ENCODE data around the gene LYRM9. TPM values are rescaled to one million over a fixed set of nuclear protein-coding genes. Genes with fewer than 3 reads are reported as not detected.
"Not testable (repeated sequence)": the region's sequence is repeated elsewhere in the genome, so short reads cannot be mapped to it uniquely, and the experiment has no call there.

Gene LYRM9
- total RNA-seq, 4 donors from 2014 or later: 12.3 to 35.4 (median 15.2) TPM

DNA sequence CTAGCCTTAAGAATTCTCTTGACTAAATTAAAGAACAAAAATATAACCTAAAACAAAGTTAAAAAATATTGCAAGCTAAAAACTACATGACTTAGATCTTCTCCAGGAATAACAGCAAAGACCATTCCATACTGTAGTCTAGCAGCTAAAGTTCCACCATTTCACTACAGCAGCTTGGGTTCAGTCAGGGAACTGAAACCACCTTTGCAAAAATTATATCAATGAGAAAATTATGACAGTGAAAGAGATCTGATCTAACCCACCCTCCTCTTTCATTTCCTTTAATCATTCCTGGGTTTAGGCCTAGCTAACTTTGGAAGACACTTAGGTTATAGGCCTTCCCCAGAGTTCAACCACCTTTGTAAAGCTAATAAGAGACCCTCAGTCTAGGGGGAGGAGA is 56.5 kb downstream of the LYRM9 start:
- no peaks in the 10 kb centered on the region for H3K36me3 ChIP-seq
- H3K4me3 ChIP-seq: no peak overlapping the region
- no peaks in the 10 kb centered on the region for H3K4me1 ChIP-seq
- DNase-seq (ENCODE audit: low spot score in 2 of 2): no peak
- no peaks in the 10 kb centered on the region for H3K9me3 ChIP-seq
- H3K27ac ChIP-seq: no peak overlapping the region
- H3K27me3 ChIP-seq: no peaks in the 10 kb centered on the region
- TF ChIP-seq EP300 (IDR thresholded peaks at IDR 0.05) (no peak), POLR2AphosphoS5 (IDR thresholded peaks at IDR 0.05) (no peak), POLR2A (IDR thresholded peaks at IDR 0.05) (no peak)
- TF ChIP-seq, protein P1, sequence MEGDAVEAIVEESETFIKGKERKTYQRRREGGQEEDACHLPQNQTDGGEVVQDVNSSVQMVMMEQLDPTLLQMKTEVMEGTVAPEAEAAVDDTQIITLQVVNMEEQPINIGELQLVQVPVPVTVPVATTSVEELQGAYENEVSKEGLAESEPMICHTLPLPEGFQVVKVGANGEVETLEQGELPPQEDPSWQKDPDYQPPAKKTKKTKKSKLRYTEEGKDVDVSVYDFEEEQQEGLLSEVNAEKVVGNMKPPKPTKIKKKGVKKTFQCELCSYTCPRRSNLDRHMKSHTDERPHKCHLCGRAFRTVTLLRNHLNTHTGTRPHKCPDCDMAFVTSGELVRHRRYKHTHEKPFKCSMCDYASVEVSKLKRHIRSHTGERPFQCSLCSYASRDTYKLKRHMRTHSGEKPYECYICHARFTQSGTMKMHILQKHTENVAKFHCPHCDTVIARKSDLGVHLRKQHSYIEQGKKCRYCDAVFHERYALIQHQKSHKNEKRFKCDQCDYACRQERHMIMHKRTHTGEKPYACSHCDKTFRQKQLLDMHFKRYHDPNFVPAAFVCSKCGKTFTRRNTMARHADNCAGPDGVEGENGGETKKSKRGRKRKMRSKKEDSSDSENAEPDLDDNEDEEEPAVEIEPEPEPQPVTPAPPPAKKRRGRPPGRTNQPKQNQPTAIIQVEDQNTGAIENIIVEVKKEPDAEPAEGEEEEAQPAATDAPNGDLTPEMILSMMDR (IDR thresholded peaks at IDR 0.05): no peak

DNA sequence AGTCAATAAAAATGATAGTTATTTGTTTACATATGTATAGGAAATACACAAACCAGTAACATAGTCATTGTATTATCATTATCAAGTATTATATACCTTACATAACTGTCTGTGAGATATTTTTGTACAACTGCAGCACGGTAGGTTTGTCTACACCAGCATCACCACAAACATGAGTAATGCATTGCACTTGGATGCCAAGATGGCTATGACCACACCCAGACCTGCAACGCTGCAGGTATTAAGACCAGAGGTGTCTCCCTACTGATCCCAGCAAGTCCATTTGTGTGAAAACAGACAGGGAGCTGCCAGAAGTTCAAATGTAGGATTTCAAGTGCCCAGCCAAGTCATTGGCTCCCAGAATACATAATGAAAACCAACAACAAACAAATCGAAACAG is 58.6 kb downstream of the LYRM9 start:
- no peaks in the 10 kb centered on the region for H3K27me3 ChIP-seq

DNA sequence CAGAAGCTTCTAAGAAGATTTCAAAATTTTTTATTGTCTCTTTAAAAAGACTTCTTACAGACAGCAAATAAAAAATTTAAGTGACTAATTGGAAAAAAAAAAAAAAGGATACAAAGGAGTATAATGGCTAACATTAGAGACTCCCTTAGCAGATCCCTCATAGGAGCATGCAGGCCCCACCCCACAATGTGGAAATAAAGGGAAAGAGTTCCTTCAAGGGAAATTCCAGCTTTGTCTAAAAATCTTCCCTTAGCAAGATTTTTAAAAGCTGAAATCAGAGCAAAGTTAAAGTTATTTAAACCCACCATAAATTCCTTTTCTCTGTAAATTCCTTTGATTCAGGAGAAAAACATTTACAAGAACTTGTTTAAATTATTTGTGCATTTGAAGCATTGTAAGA is 60.3 kb downstream of the LYRM9 start:
- Histone ChIP-seq H3K27ac (no peak overlapping the region), H3K27me3 (no peaks in the 10 kb centered on the region), H3K4me3 (no peak overlapping the region), H3K36me3 (no peaks in the 10 kb centered on the region), H3K4me1 (no peaks in the 10 kb centered on the region), H3K9me3 (no peaks in the 10 kb centered on the region)
- DNase-seq (ENCODE audit: low spot score in 2 of 2): no peak
- TF ChIP-seq POLR2A (IDR thresholded peaks at IDR 0.05) (no peak), POLR2AphosphoS5 (IDR thresholded peaks at IDR 0.05) (no peak), EP300 (IDR thresholded peaks at IDR 0.05) (no peak)
- TF ChIP-seq, protein P1 (IDR thresholded peaks at IDR 0.05): no peak

More for the DNA sequence above, 58.6 kb downstream of the LYRM9 start:
- DNase-seq (ENCODE audit: low spot score in 2 of 2): no peak
- no peak overlapping the region for H3K4me3 ChIP-seq
- no peaks in the 10 kb centered on the region for H3K9me3 ChIP-seq
- no peak for TF ChIP-seq POLR2A (IDR thresholded peaks at IDR 0.05)
- no peaks in the 10 kb centered on the region for H3K36me3 ChIP-seq
- no peak overlapping the region for H3K27ac ChIP-seq
- H3K4me1 ChIP-seq: no peaks in the 10 kb centered on the region
- 57% methylated on average over 3 of the region's 3 CpGs for WGBS

DNA sequence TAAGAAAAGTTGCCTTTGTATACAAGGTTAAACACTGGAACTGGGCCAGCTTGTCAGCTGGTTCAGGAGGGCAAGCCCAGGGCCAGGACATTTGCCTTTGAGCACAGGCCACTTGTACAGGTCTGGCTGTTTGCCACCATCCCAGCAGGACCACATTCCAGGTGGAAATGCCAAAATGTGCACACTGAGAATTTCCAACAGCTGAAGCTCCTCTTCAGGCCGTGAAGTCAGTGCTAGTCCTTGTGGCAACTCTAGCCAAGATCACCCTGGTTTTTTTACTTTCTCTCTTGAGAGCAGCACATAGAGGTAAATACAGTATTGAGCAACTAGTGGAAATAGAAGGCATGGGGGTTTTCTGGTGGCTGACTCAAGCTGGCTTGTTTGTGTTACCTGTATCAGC is 63.3 kb downstream of the LYRM9 start:
- WGBS: 17% methylated on average over 1 of the region's 1 CpG
- H3K4me1 ChIP-seq; H3K27ac ChIP-seq; H3K27me3 ChIP-seq; H3K9me3 ChIP-seq; DNase-seq (ENCODE audit: low spot score in 2 of 2); H3K4me3 ChIP-seq; H3K36me3 ChIP-seq: not testable (repeated sequence)

DNA sequence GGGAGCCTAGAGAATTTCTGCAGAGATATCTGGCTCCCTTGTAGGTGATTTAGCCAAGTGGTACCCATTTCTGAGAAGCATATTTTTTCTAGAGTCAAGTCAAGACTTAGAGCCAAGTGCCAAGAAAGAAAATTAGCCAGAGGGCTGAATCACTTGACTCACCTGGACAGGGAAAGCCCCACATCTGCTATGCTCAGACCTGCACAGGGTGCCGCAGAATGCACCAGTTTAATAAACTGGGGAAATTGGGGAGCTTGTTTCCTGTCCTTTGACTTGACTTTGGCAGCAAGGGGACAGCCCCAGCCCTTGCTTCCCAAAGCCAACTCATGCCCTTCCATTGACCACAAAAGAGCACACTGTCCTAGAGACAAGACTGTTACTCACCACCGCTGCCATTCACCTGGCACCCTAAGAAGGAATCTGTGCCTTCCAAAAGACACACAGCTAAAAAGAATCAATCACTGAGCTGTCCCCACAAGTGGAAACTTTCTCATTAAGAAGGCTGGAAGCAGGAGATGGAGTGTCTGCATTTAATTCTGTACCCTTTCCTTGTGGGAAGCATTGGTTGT is 63.9 kb downstream of the LYRM9 start:
- H3K4me1 ChIP-seq; H3K27ac ChIP-seq; H3K4me3 ChIP-seq; H3K27me3 ChIP-seq; H3K36me3 ChIP-seq; DNase-seq (ENCODE audit: low spot score in 2 of 2); H3K9me3 ChIP-seq: not testable (repeated sequence)
- no CpG with 5 or more reads among the region's 2 CpGs for WGBS

Other genes starting within 250 kb of the LYRM9 start
- gene NOS2, start 92.8 kb downstream of the LYRM9 start, total RNA-seq: under 1 TPM in 3 of 4 donors, not detected in 1; 0.18 to 0.97 (median 0.38) TPM
- 10 to 100 TPM in 2 of 4 donors, 1 to 10 TPM in 2; 7.7 to 20.8 (median 11.5) TPM for gene NLK, start 149.3 kb upstream of the LYRM9 start, total RNA-seq